Keratinocyte (primary cell): ENCODE results near the gene ODAD4.

Experiments
- EZH2 ChIP-seq: IDR thresholded peaks from one replicate; pipeline ENCODE4 v1.6.1; 2012; ENCODE audit warnings: inconsistent platforms, mild to moderate bottlenecking, low read length, moderate library complexity
- TF ChIP-seq, protein P1 (sequence below), 3 experiments: IDR thresholded peaks in 1 of 3; conservative IDR thresholded peaks in 1 of 3; optimal IDR thresholded peaks in 1 of 3; 2 replicates in 2 of 3; 3 replicates in 1 of 3; pipeline versions ENCODE3 to v1.5.1; 2011; ENCODE audit warnings: low read length in 3 of 3, mild to moderate bottlenecking in 3 of 3, moderate library complexity in 2 of 3, control low read depth in 1 of 3, inconsistent platforms in 1 of 3; ENCODE audit not compliant: insufficient read depth in 2 of 3; ENCODE audit errors: extremely low read depth in 1 of 3

DNA sequence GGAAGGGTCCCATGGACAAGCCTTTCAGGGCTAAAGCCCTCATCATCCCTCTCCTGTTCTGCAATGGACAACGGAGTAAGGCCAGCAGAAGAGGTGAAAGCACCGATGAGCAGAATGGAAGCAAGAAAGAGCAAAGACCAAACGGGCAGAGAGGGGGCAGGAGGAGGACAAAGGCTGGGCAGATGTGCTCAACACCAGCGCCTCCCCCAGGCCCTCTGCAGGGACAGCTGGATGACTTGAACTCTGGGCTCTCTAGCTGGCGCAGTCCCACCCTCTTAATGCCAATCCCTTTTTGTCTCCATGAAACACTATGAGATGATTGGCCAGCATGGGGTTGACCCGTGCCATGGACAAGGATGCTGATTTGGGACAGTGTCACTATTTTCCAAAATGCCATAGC, 33.7 kb upstream of the ODAD4 start:
- no peak for TF ChIP-seq EZH2
- TF ChIP-seq, protein P1, sequence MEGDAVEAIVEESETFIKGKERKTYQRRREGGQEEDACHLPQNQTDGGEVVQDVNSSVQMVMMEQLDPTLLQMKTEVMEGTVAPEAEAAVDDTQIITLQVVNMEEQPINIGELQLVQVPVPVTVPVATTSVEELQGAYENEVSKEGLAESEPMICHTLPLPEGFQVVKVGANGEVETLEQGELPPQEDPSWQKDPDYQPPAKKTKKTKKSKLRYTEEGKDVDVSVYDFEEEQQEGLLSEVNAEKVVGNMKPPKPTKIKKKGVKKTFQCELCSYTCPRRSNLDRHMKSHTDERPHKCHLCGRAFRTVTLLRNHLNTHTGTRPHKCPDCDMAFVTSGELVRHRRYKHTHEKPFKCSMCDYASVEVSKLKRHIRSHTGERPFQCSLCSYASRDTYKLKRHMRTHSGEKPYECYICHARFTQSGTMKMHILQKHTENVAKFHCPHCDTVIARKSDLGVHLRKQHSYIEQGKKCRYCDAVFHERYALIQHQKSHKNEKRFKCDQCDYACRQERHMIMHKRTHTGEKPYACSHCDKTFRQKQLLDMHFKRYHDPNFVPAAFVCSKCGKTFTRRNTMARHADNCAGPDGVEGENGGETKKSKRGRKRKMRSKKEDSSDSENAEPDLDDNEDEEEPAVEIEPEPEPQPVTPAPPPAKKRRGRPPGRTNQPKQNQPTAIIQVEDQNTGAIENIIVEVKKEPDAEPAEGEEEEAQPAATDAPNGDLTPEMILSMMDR (optimal IDR thresholded peaks at IDR 0.05 in 1 of 3, IDR thresholded peaks at IDR 0.05 in 1 of 3, conservative IDR thresholded peaks at IDR 0.05 in 1 of 3; ENCODE audit: extremely low read depth in 1 of 3, insufficient read depth in 2 of 3, low read length in 3 of 3): no peak
